A549 (cell line): Measurements from ENCODE around the gene CAMKK2. TPM values are rescaled to one million over a fixed set of nuclear protein-coding genes. Genes with fewer than 3 reads are reported as not detected.
"Not testable (repeated sequence)": the region's sequence is repeated elsewhere in the genome, so short reads cannot be mapped to it uniquely, and the experiment has no call there.

Experiments
- ATAC-seq, 2 experiments: fragments of 200-7000 bp in 1 of 2; fragments of >200 bp in 1 of 2; cut with Nextera tagmentation in 1 of 2; cut with Tn5 transposase in 1 of 2; 3 replicates each; pipeline versions ENCODE4 v1.8.0 to v1.9.1; 2018 to 2020; ENCODE audit warnings: mild to moderate bottlenecking in 1 of 2, moderate library complexity in 1 of 2
- CTCF ChIA-PET: fragments of 300-600 bp; sonication (Branson Sonifier 250); formaldehyde crosslinking; extraction: SDS; loops from one replicate; lab custom pipeline; 2021; ENCODE audit warnings: antibody characterized with exemption, inconsistent platforms; lab: Yijun Ruan, JAX
- POLR2A ChIA-PET: fragments of 350-600 bp; formaldehyde crosslinking; extraction: SDS; loops from one replicate; lab custom pipeline; 2021; ENCODE audit warnings: antibody characterized with exemption, inconsistent platforms; lab: Yijun Ruan, JAX
- DNase-seq, 2 experiments: peaks; one replicate each; pipeline versions ENCODE4 v3.0.0 to v3.0.0-alpha.2; 2011 to 2016; ENCODE audit warnings: low read depth in 1 of 2, low spot score in 1 of 2
- FAIRE-seq: peaks from 2 replicates; lab custom pipeline; 2011; peaks lifted over from hg19 to GRCh38; lab: Jason Lieb, UNC
- H3K27ac ChIP-seq, 2 experiments: fragments of >200 bp; sonication (Bioruptor Twin); formaldehyde crosslinking; 3 replicates each; pipeline ENCODE4 v1.5.1; 2016 to 2017
- H3K4me1 ChIP-seq: fragments of >200 bp; sonication (Bioruptor Twin); formaldehyde crosslinking; 3 replicates; pipeline ENCODE4 v1.6.1; 2016
- H3K4me2 ChIP-seq: fragments of >200 bp; sonication (Bioruptor Twin); formaldehyde crosslinking; 3 replicates; pipeline ENCODE4 v1.6.1; 2016
- H3K4me3 ChIP-seq: fragments of >200 bp; sonication (Bioruptor Twin); formaldehyde crosslinking; 3 replicates; pipeline ENCODE4 v1.5.1; 2016
- H3K9me3 ChIP-seq: fragments of >200 bp; sonication (Bioruptor Twin); formaldehyde crosslinking; 3 replicates; pipeline ENCODE4 v1.6.1; 2016
- BHLHE40 ChIP-seq: IDR thresholded peaks from 2 replicates; pipeline ENCODE4 v1.6.1; 2012; ENCODE audit warnings: low read depth, low read length, inconsistent platforms
- CBX2 ChIP-seq: fragments of 200-600 bp; sonication (generic); IDR thresholded peaks from 2 replicates; pipeline ENCODE4 v1.6.1; 2016; ENCODE audit warnings: low read depth, mild to moderate bottlenecking, borderline replicate concordance
- CBX8 ChIP-seq: fragments of 200-600 bp; sonication (generic); IDR thresholded peaks from 2 replicates; pipeline ENCODE4 v1.6.1; 2016
- CHD2 ChIP-seq: fragments of 150-350 bp; IDR thresholded peaks from 2 replicates; pipeline ENCODE4 v1.6.1; 2014; ENCODE audit warnings: low read length; ENCODE audit not compliant: partially characterized antibody
- CHD4 ChIP-seq: fragments of 200-600 bp; sonication (generic); IDR thresholded peaks from 2 replicates; pipeline ENCODE4 v1.6.1; 2016; ENCODE audit warnings: antibody characterized with exemption, mild to moderate bottlenecking, borderline replicate concordance
- CTCF ChIP-seq: fragments of >200 bp; sonication (Bioruptor Twin); formaldehyde crosslinking; IDR thresholded peaks from 3 replicates; pipeline ENCODE4 v1.5.1; 2016
- ELK1 ChIP-seq: fragments of 150-350 bp; IDR thresholded peaks from 2 replicates; pipeline ENCODE4 v1.6.1; 2014; ENCODE audit warnings: low read depth, mild to moderate bottlenecking, low read length
- EP300 ChIP-seq, 2 experiments: fragments of >200 bp; sonication (Bioruptor Twin); formaldehyde crosslinking; IDR thresholded peaks; 2 replicates in 1 of 2; 3 replicates in 1 of 2; pipeline ENCODE4 v1.6.1; 2016 to 2017
- FOXS1 ChIP-seq: fragments of 250-450 bp; sonication (Bioruptor Pico); IDR thresholded peaks from 2 replicates; pipeline ENCODE4 v1.5.0; 2020; ENCODE audit warnings: mild to moderate bottlenecking, moderate library complexity
- HOXA7 ChIP-seq: fragments of 250-450 bp; sonication (Bioruptor Pico); IDR thresholded peaks from 2 replicates; pipeline ENCODE4 v1.5.0; 2020; ENCODE audit warnings: mild to moderate bottlenecking, moderate library complexity
- HOXB5 ChIP-seq: fragments of 250-450 bp; sonication (Bioruptor Pico); IDR thresholded peaks from 2 replicates; pipeline ENCODE4 v1.5.0; 2020; ENCODE audit warnings: mild to moderate bottlenecking, moderate library complexity
- JUN ChIP-seq, 2 experiments: fragments of >200 bp; sonication (Bioruptor Twin); formaldehyde crosslinking; IDR thresholded peaks; 2 replicates in 1 of 2; 3 replicates in 1 of 2; pipeline ENCODE4 v1.6.1; 2016 to 2017
- JUNB ChIP-seq: fragments of >200 bp; sonication (Bioruptor Twin); formaldehyde crosslinking; IDR thresholded peaks from 2 replicates; pipeline ENCODE4 v1.6.1; 2016
- KDM5A ChIP-seq: fragments of 200-600 bp; sonication (generic); IDR thresholded peaks from 2 replicates; pipeline ENCODE4 v1.6.1; 2016; ENCODE audit warnings: antibody characterized with exemption, mild to moderate bottlenecking
- RARB ChIP-seq: fragments of 250-450 bp; sonication (Bioruptor Pico); IDR thresholded peaks from 2 replicates; pipeline ENCODE4 v1.8.0; 2021; ENCODE audit warnings: mild to moderate bottlenecking, moderate library complexity
- RCOR1 ChIP-seq: fragments of 150-350 bp; IDR thresholded peaks from 2 replicates; pipeline ENCODE4 v1.6.1; 2014; ENCODE audit warnings: antibody characterized with exemption, low read length, low read depth
- TFCP2L1 ChIP-seq: fragments of 250-450 bp; sonication (Bioruptor Pico); IDR thresholded peaks from 2 replicates; pipeline ENCODE4 v1.5.0; 2021; ENCODE audit warnings: mild to moderate bottlenecking
- TP53 ChIP-seq: fragments of 250-450 bp; sonication (Bioruptor Pico); IDR thresholded peaks from 2 replicates; pipeline ENCODE4 v1.5.0; 2021; ENCODE audit warnings: mild to moderate bottlenecking, moderate library complexity
- WGBS: methylation state at CpG from one replicate; pipeline ENCODE4 v1.1.6; 2017; ENCODE audit errors: missing lambda C conversion rate; 5-methylcytosine and 5-hydroxymethylcytosine counted together
- polyA plus RNA-seq, 4 experiments: library from polyadenylated mRNA; depleted of rRNA in 3 of 4; stranded (reverse); fragments of >200 nt; fragmentation: RNase III in 1 of 4; extraction: RNeasy Plus Mini Kit Qiagen cat#74134 plus additional on column Dnase treatment in 1 of 4; gene quantifications; 2 replicates in 3 of 4; 3 replicates in 1 of 4; pipeline ENCODE4 v1.2.3, GENCODE V29; 2011 to 2017
- TF ChIP-seq, protein P1 (sequence below): IDR thresholded peaks from 2 replicates; pipeline ENCODE4 v1.6.1; 2012
- TF ChIP-seq, protein P2 (sequence below): fragments of 250-450 bp; sonication (Bioruptor Pico); IDR thresholded peaks from 2 replicates; pipeline ENCODE4 v1.5.0; 2020; ENCODE audit warnings: low read depth, mild to moderate bottlenecking, moderate library complexity

CAMKK2 gene
- polyA plus RNA-seq, 2 of the 4 experiments (the other 2 are of a cell fraction): 15.3 to 24.8 TPM

- CTCF ChIA-PET: interaction anchor here (0.7 to 6.3 kb wide), 4 partner anchors 11 to 119 kb away, joined by 3 to 40 read pairs (median 3); no protein-coding TSS in a partner anchor
- FAIRE-seq: no peak
- peaks cover 9% of the 10 kb centered on the region; the same call in 2 of the 3 replicates for H3K4me1 ChIP-seq
- H3K27ac ChIP-seq: no peak overlapping the region
- DNase-seq: no peak
- WGBS: 95% methylated on average over 3 of the region's 3 CpGs
- no peak for ATAC-seq
- POLR2A ChIA-PET: interaction anchor here (1.2 kb wide), 1 partner anchor 27 kb away, joined by 3 read pairs; no protein-coding TSS in a partner anchor
- no peak overlapping the region for H3K4me2 ChIP-seq
- no peak for TF ChIP-seq JUNB
- TF ChIP-seq, protein P1, sequence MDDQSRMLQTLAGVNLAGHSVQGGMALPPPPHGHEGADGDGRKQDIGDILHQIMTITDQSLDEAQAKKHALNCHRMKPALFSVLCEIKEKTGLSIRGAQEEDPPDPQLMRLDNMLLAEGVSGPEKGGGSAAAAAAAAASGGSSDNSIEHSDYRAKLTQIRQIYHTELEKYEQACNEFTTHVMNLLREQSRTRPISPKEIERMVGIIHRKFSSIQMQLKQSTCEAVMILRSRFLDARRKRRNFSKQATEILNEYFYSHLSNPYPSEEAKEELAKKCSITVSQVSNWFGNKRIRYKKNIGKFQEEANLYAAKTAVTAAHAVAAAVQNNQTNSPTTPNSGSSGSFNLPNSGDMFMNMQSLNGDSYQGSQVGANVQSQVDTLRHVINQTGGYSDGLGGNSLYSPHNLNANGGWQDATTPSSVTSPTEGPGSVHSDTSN: no peak
- no peak for TF ChIP-seq CTCF
- TF ChIP-seq TP53 (CRISPR knock-in tag): no peak
- TF ChIP-seq RCOR1: no peak
- TF ChIP-seq CHD2: no peak
- TF ChIP-seq ELK1: no peak
- TF ChIP-seq CHD4: no peak
- TF ChIP-seq FOXS1 (CRISPR knock-in tag): no peak
- no peak for TF ChIP-seq CBX8
- no peak overlapping the region for H3K4me3 ChIP-seq
- H3K9me3 ChIP-seq: no peaks in the 10 kb centered on the region
Measured at GRCh38 chr12:121323908-121324307, 27.4 kb upstream of the CAMKK2 start.

DNA sequence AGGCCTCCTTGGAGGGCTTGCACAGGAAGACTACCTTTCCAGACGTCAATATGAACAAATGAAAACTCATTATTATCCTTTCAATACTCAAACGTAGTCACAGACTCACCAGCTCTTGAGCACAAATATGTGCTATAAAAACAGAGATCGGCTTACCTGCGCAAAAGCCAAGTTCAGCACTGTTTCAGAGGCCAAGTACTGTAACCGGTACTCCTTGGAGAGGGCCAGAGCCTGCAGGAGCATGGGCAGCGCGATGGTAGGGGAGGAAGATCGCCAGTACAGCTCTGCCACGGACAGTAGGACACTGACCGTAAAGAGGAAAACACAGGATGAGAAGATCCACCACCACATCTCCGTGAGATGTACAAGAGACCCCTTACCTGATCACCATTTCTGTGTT lies 21.6 kb upstream of the CAMKK2 start:
- H3K9me3 ChIP-seq: no peaks in the 10 kb centered on the region
- ChIA-PET POLR2A (no interaction called here), CTCF (interaction anchor here (0.9 to 4.1 kb wide), 5 partner anchors 11 to 88 kb away, joined by 3 to 24 read pairs (median 3); no protein-coding TSS in a partner anchor)
- no peak overlapping the region for H3K27ac ChIP-seq
- H3K4me3 ChIP-seq: no peak overlapping the region
- no peak for TF ChIP-seq CBX2
- no peak for TF ChIP-seq TFCP2L1 (CRISPR knock-in tag)
- TF ChIP-seq HOXB5 (CRISPR knock-in tag): no peak
- TF ChIP-seq JUN (IDR thresholded peaks at IDR 0.05): no peak
- ATAC-seq: peak in 1 of 2 experiments; percentile 41; a peak in 2 of 6 replicates
- H3K4me2 ChIP-seq: no peak overlapping the region
- no peak for FAIRE-seq
- 92% methylated on average over 11 of the region's 11 CpGs for WGBS
- H3K4me1 ChIP-seq: no peaks in the 10 kb centered on the region
- no peak for DNase-seq

DNA sequence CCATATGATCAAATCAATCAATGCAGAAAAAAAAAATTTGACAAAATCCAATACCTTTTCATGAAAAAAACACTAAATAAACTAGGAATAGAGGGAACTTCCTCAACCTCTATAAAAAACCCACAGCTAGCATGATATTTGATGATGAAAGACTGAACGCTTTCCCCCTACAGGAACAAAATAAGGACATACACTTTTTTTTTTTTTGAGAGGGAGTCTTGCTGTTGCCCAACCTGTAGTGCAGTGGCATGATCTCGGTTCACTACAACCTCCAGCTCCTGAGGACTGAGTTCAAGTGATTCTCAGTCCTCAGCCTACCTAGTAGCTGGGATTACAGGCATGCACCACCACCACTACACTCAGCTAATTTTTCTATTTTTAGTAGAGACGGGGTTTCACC lies 17.9 kb upstream of the CAMKK2 start:
- ChIA-PET CTCF (interaction anchor here (0.8 to 1.2 kb wide), 3 partner anchors 21 to 131 kb away, joined by 3 to 6 read pairs (median 4); no protein-coding TSS in a partner anchor), POLR2A (no interaction called here)
- ATAC-seq: no peak
- Histone ChIP-seq H3K27ac (no peak overlapping the region), H3K4me2 (no peak overlapping the region), H3K9me3 (no peaks in the 10 kb centered on the region), H3K4me1 (no peaks in the 10 kb centered on the region), H3K4me3 (no peak overlapping the region)
- TF ChIP-seq HOXA7 (CRISPR knock-in tag): no peak
- no peak for TF ChIP-seq BHLHE40
- TF ChIP-seq KDM5A: no peak
- TF ChIP-seq CBX2: no peak
- no peak for TF ChIP-seq TFCP2L1 (CRISPR knock-in tag)
- no peak for TF ChIP-seq EP300 (IDR thresholded peaks at IDR 0.05)
- TF ChIP-seq ELK1: no peak
- TF ChIP-seq, protein P2, sequence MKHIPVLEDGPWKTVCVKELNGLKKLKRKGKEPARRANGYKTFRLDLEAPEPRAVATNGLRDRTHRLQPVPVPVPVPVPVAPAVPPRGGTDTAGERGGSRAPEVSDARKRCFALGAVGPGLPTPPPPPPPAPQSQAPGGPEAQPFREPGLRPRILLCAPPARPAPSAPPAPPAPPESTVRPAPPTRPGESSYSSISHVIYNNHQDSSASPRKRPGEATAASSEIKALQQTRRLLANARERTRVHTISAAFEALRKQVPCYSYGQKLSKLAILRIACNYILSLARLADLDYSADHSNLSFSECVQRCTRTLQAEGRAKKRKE (CRISPR knock-in tag): no peak
- no peak for TF ChIP-seq RARB (CRISPR knock-in tag)
- WGBS: 93% methylated on average over 3 of the region's 3 CpGs
- FAIRE-seq: no peak
- DNase-seq: no peak

DNA sequence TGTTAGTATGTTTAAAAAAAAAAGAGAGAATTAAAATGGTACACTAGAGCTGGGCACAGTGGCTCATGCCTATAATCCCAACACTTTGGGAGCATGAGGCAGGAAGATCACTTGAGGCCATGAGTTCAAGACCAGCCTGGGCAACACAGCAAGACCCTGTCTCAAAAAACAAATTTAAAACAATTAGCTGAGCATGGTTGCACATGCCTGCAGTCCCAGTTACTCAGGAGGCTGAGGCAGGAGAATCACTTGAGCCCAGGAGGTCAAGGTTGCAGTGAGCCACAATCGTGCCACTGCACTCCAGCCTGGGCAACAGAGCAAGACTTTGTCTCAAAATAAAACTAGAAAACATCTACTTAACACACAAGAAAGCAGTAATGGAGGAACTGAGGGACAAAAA lies 13.7 kb upstream of the CAMKK2 start:
- H3K9me3 ChIP-seq, ATAC-seq, H3K4me3 ChIP-seq, H3K4me2 ChIP-seq, DNase-seq, POLR2A ChIA-PET, H3K27ac ChIP-seq, H3K4me1 ChIP-seq, FAIRE-seq: not testable (repeated sequence)
- CTCF ChIA-PET: interaction anchor here (1.0 to 2.4 kb wide), 3 partner anchors 9 to 134 kb away, joined by 3 to 8 read pairs (median 3); no protein-coding TSS in a partner anchor
- WGBS: 81% methylated on average over 1 of the region's 1 CpG

- CTCF ChIA-PET: interaction anchor here (0.6 to 3.2 kb wide), 5 partner anchors 11 to 227 kb away, joined by 3 to 9 read pairs (median 3); no protein-coding TSS in a partner anchor
- H3K9me3 ChIP-seq, H3K27ac ChIP-seq, ATAC-seq, H3K4me3 ChIP-seq, FAIRE-seq, H3K4me1 ChIP-seq, POLR2A ChIA-PET, DNase-seq, H3K4me2 ChIP-seq: not testable (repeated sequence)
- 97% methylated on average over 8 of the region's 8 CpGs for WGBS
Measured at GRCh38 chr12:121307397-121307796, 10.9 kb upstream of the CAMKK2 start.
